ENCODE results near the gene F3.

- TF ChIP-seq CTCF (IDR thresholded peaks at IDR 0.05 in 4 of 5, conservative IDR thresholded peaks at IDR 0.05 in 1 of 5) (no peak), POLR2A (IDR thresholded peaks at IDR 0.05) (no peak)
Observed at GRCh38 chr1:94519351-94519750, 22.2 kb downstream of the F3 start.

Data from gastrocnemius medialis (tissue), 4 donors.